ENCODE data around the gene ADAM15. TPM values are rescaled to one million over a fixed set of nuclear protein-coding genes. Genes with fewer than 3 reads are reported as not detected.

The ADAM15 gene
- total and polyA plus RNA-seq, 2 of the 8 experiments (the other 6 are each of a cell fraction or from before 2014, with no cell fraction given): 32.9 to 37.6 TPM

DNA sequence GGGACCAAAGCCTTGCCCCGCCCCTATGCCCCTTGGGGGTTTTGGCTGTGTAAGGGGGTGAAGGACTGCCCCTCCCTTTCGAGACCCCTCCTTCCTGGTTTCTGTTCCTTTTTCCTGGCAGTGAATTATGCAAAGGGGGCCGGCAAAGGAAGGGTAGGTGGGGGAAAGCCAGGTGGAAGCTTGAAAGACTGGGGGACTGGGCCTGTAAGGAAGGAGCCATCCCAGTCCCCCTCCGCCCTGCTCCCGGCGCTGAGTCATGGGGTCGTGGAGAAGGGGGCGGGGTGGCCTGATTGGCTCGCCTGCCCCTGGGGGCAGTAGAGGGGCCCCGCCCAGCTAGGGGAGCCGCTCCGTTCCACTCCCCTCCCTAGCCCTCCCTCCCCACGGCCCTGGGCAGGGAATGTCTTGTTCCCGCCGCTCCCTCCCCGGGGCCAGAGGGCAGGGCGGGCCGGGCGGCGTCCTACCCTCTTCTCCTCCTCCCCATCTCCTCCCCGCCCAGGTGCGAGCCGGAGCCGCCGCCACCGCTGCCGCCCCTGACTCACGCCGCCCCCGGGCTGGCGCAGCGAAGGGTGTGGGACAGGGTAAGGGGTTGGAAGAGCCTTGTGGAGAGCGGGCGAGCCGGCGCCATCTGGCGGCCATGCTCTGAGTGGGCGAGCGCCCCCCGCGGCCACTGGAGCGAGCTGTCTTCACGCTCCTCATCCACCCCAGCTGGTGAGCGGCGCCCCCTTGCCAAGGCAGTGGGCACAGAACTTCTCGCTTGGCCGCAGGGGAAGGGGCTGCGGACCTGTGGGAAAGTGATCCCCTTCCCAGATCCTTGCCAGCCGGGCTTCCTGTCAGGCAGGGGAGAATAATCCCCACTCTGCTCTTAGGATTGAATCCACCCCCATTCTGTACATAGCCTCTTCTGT is 33.8 kb upstream of the ADAM15 start:
- H3K56ac ChIP-seq (replicated peaks; ENCODE audit: insufficient read length, low read depth, low read length): no peak overlapping the region
- peak overlapping the region; percentile 68 for H2BK12ac ChIP-seq (ENCODE audit: low read depth, low read length)
- peak overlapping the region; percentile 4 to 59; a peak in 3 of 4 replicates for H3K4me2 ChIP-seq (ENCODE audit: insufficient read depth in 1 of 2, low read depth in 2 of 2, low read length in 2 of 2)
- H3K9ac ChIP-seq (replicated peaks in 1 of 4; ENCODE audit: extremely low read depth in 1 of 4, low read depth in 3 of 4, low read length in 3 of 4): peak overlapping the region in 2 of 4 experiments; percentile 38 to 41; a peak in 3 of 7 replicates
- peaks cover 8 to 23% (median 16%) of the 10 kb centered on the region in 4 experiments for H3K4me1 ChIP-seq (replicated peaks in 1 of 4; ENCODE audit: control insufficient read depth in 3 of 4, insufficient read depth in 4 of 4, low read length in 3 of 4)
- H3K79me2 ChIP-seq (ENCODE audit: control insufficient read depth in 1 of 2, insufficient read depth in 2 of 2, low read length in 2 of 2): peaks cover 0 to 9% of the 10 kb centered on the region in 2 experiments; a peak in 2 of 4 replicates
- no peak for FAIRE-seq
- H3K9me3 ChIP-seq (ENCODE audit: insufficient read depth in 2 of 2, low read depth in 1 of 2, low read length in 1 of 2): no peaks in the 10 kb centered on the region
- peak overlapping the region; percentile 83 for H3K18ac ChIP-seq (ENCODE audit: extremely low read depth, low read length)
- WGBS, 2 experiments (ENCODE audit: extremely low coverage in 1 of 2, insufficient coverage in 1 of 2, insufficient read length in 1 of 2, insufficient replicate concordance in 2 of 2, low coverage in 1 of 2, low lambda C conversion rate in 2 of 2, missing lambda C conversion rate in 1 of 2): 6% methylated on average over 18 of the region's 49 CpGs; no CpG with 5 or more reads in 1 of the 2 experiments
- H3K23ac ChIP-seq (ENCODE audit: insufficient read length): no peak overlapping the region
- no peak overlapping the region for H2AFZ ChIP-seq (ENCODE audit: low read length)
- peaks cover 0 to 2% (median 0%) of the 10 kb centered on the region in 4 experiments; a peak in 1 of 7 replicates for H3K27me3 ChIP-seq (replicated peaks in 1 of 4; ENCODE audit: control insufficient read depth in 3 of 4, extremely low read depth in 1 of 4, insufficient read depth in 3 of 4, low read length in 3 of 4)
- no peak overlapping the region for H4K91ac ChIP-seq (replicated peaks; ENCODE audit: insufficient read length, low read length)
- H3K14ac ChIP-seq (ENCODE audit: insufficient read length): no peak overlapping the region
- peak overlapping the region; percentile 10 for H4K5ac ChIP-seq (ENCODE audit: insufficient read length, low read depth, low read length)
- DNase-seq (ENCODE audit: low read depth in 1 of 2, low spot score in 2 of 2): peak; percentile 89 to 92
- peak overlapping the region; percentile 71; the same call in 1 of the 2 replicates for H3K27ac ChIP-seq (ENCODE audit: low read depth, low read length)
- H3K4ac ChIP-seq (replicated peaks; ENCODE audit: insufficient read length, low read depth, low read length): peak overlapping the region; percentile 58
- 0 out of 2 replicates have a peak overlapping the region, but pooled peaks have one; percentile 80 for H2BK20ac ChIP-seq (ENCODE audit: low read length)
- H4K20me1 ChIP-seq (replicated peaks in 1 of 2; ENCODE audit: control insufficient read depth in 1 of 2, insufficient read depth in 2 of 2, low read length in 2 of 2): no peaks in the 10 kb centered on the region
- H2BK5ac ChIP-seq (ENCODE audit: low read depth, low read length): peak overlapping the region; percentile 85; the same call in 1 of the 2 replicates
- peak overlapping the region; percentile 45; the same call in 1 of the 2 replicates for H4K8ac ChIP-seq (ENCODE audit: extremely low read depth, insufficient read depth, low read length)
- H2AK5ac ChIP-seq (ENCODE audit: low read depth, low read length): no peak overlapping the region
- H3K23me2 ChIP-seq (ENCODE audit: low read depth, low read length): no peaks in the 10 kb centered on the region
- ChIA-PET POLR2A (ENCODE audit: partially characterized antibody) (interaction anchor here (0.6 to 14.8 kb wide), 15 partner anchors 12 to 180 kb away, joined by 3 to 128 read pairs (median 5); partner anchors contain the start of genes ADAM15, CKS1B, DCST1 and DCST2), CTCF (ENCODE audit: partially characterized antibody) (interaction anchor here (0.6 to 18.6 kb wide), 25 partner anchors 8 to 210 kb away, joined by 3 to 354 read pairs (median 4); partner anchors contain the start of genes ADAM15, DCST1, DCST2 and EFNA4)
- H3K36me3 ChIP-seq (ENCODE audit: control insufficient read depth in 2 of 4, insufficient read depth in 4 of 4, low read length in 3 of 4): peaks cover 0 to 29% (median 13%) of the 10 kb centered on the region in 4 experiments; a peak in 4 of 8 replicates
- H2BK15ac ChIP-seq (ENCODE audit: low read length): no peak overlapping the region; the same call in 1 of the 2 replicates
- H3K79me1 ChIP-seq (ENCODE audit: low read depth, low read length): peaks cover 3% of the 10 kb centered on the region; the same call in 1 of the 2 replicates
- peak overlapping the region; percentile 21 to 60 (median 39); a peak in 7 of 8 replicates for H3K4me3 ChIP-seq (ENCODE audit: extremely low read depth in 1 of 4, insufficient read depth in 2 of 4, low read depth in 3 of 4, low read length in 4 of 4)
- no peak overlapping the region for H2BK120ac ChIP-seq (replicated peaks; ENCODE audit: low read depth, low read length)
- TF ChIP-seq NANOG (IDR thresholded peaks at IDR 0.05; ENCODE audit: insufficient read depth, low read depth, low read length, poor library complexity, severe bottlenecking) (no peak), ZNF274 (IDR thresholded peaks at IDR 0.05; ENCODE audit: borderline replicate concordance, extremely low read depth, low read length) (no peak), TAF7 (optimal IDR thresholded peaks at IDR 0.05; ENCODE audit: borderline replicate concordance, low read depth, low read length) (peak; percentile 59), CHD2 (IDR thresholded peaks at IDR 0.05; ENCODE audit: low read length) (no peak), MAFK (IDR thresholded peaks at IDR 0.05; ENCODE audit: low read depth, low read length) (peak; percentile 30; the same call in 1 of the 2 replicates), JUND (IDR thresholded peaks at IDR 0.05; ENCODE audit: low read length) (peak; percentile 68; the same call in 1 of the 2 replicates), CBX8 (IDR thresholded peaks at IDR 0.05; ENCODE audit: borderline replicate concordance, low read depth, low read length) (no peak), TEAD4 (IDR thresholded peaks at IDR 0.05; ENCODE audit: low read depth, low read length) (peak; percentile 29; the same call in 1 of the 2 replicates), ASH2L (IDR thresholded peaks at IDR 0.05; ENCODE audit: low read length) (peak; percentile 49)

Data from H1 (cell line).